IPS-15b (cell line): ENCODE measurements around the gene KCNH8.

Experiments used
- H3K27me3 ChIP-seq: one replicate; pipeline ENCODE4 v1.6.1; 2013; ENCODE audit warnings: low read length; ENCODE audit not compliant: control insufficient read depth, insufficient read depth
- H3K36me3 ChIP-seq: one replicate; pipeline ENCODE4 v1.6.1; 2013; ENCODE audit warnings: low read length; ENCODE audit not compliant: control insufficient read depth, insufficient read depth
- H3K4me1 ChIP-seq: one replicate; pipeline ENCODE4 v1.6.1; 2013; ENCODE audit warnings: mild to moderate bottlenecking, low read length; ENCODE audit not compliant: control insufficient read depth, insufficient read depth
- H3K4me3 ChIP-seq: one replicate; pipeline ENCODE4 v1.5.1; 2013; ENCODE audit warnings: low read depth, low read length
- H3K9ac ChIP-seq: one replicate; pipeline ENCODE4 v1.6.1; 2013; ENCODE audit warnings: low read depth, mild to moderate bottlenecking, low read length
- H3K9me3 ChIP-seq: one replicate; pipeline ENCODE4 v1.6.1; 2013; ENCODE audit warnings: mild to moderate bottlenecking, low read length; ENCODE audit not compliant: control insufficient read depth, insufficient read depth

KCNH8 gene

GRCh38 chr3:19574268-19574667 is 426.0 kb downstream of the KCNH8 start:
- H3K4me3 ChIP-seq: no peak overlapping the region
- H3K27me3 ChIP-seq: no peaks in the 10 kb centered on the region
- H3K4me1 ChIP-seq: no peaks in the 10 kb centered on the region
- H3K9ac ChIP-seq: no peak overlapping the region
- no peaks in the 10 kb centered on the region for H3K36me3 ChIP-seq
- H3K9me3 ChIP-seq: no peaks in the 10 kb centered on the region

- Histone ChIP-seq H3K9ac (no peak overlapping the region), H3K36me3 (no peaks in the 10 kb centered on the region), H3K9me3 (no peaks in the 10 kb centered on the region), H3K4me1 (no peaks in the 10 kb centered on the region), H3K4me3 (no peak overlapping the region), H3K27me3 (no peaks in the 10 kb centered on the region)
Observed at GRCh38 chr3:19576343-19576742, 428.0 kb downstream of the KCNH8 start.
